MM.1S (cell line): Measurements from ENCODE around the gene DOK6.

Source experiments
- EZH2 ChIP-seq: fragments of 300-600 bp; sonication (generic); optimal IDR thresholded peaks from 2 replicates; pipeline ENCODE3; 2017; ENCODE audit warnings: low read depth, mild to moderate bottlenecking, antibody characterized with exemption, low read length, mixed read lengths
- EZH2phosphoT487 ChIP-seq: fragments of 300-600 bp; sonication (generic); IDR thresholded peaks from 2 replicates; pipeline ENCODE4 v1.6.1; 2018; ENCODE audit warnings: antibody characterized with exemption, low read length
- TF ChIP-seq, protein P1 (sequence below): fragments of 300-600 bp; sonication (generic); IDR thresholded peaks from 2 replicates; pipeline ENCODE4 v1.5.1; 2016; ENCODE audit warnings: antibody characterized with exemption, low read length, mixed read lengths

DNA sequence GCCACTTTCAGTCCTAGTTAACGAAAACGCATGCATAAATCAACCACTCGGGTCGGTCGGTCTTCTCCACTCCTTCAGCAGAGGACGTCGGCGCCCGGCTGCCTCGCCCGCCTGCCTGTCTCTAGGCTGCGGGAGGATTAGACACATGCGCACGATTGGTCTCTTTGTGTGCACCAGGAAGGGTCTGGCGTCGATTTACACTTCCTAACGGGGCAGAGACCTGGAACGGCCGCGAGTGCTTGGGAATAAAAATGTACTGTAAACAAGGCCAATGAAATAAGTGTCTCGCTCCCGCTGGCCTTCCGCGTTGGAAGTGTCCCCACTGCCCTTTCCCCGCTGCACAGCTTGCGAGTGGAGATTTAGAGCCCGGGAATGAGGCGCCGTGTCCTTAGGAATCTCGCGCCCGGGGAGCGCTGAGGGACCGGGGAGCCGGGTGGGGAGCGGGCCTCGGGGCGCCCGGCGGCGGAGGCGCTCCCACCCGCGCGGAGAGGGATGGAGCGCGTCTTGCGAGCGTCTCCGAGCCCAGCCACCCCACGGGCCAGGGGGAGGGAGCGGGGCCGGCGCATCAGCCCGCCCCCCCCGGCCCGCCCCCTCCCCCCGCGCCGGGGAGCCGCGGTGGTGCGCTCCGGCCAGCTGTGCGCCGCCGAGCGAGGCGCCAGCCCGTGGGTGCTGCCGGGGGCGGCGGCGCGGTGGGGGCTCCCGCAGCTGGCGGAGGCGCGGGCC lies at the start of gene DOK6:
- TF ChIP-seq, protein P1, sequence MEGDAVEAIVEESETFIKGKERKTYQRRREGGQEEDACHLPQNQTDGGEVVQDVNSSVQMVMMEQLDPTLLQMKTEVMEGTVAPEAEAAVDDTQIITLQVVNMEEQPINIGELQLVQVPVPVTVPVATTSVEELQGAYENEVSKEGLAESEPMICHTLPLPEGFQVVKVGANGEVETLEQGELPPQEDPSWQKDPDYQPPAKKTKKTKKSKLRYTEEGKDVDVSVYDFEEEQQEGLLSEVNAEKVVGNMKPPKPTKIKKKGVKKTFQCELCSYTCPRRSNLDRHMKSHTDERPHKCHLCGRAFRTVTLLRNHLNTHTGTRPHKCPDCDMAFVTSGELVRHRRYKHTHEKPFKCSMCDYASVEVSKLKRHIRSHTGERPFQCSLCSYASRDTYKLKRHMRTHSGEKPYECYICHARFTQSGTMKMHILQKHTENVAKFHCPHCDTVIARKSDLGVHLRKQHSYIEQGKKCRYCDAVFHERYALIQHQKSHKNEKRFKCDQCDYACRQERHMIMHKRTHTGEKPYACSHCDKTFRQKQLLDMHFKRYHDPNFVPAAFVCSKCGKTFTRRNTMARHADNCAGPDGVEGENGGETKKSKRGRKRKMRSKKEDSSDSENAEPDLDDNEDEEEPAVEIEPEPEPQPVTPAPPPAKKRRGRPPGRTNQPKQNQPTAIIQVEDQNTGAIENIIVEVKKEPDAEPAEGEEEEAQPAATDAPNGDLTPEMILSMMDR: no peak
- no peak for TF ChIP-seq EZH2
- no peak for TF ChIP-seq EZH2phosphoT487
